SK-N-SH (cell line): ENCODE results near the gene PHLDB2.

Experiments
- MAX ChIP-seq: IDR thresholded peaks from 2 replicates; pipeline ENCODE4 v1.4.0; 2012; ENCODE audit warnings: low read depth
- POLR2AphosphoS5 ChIP-seq: IDR thresholded peaks from 2 replicates; pipeline ENCODE4 v1.6.1; 2012; ENCODE audit warnings: low read depth, low read length
- RAD21 ChIP-seq: IDR thresholded peaks from 2 replicates; pipeline ENCODE4 v1.6.1; 2012; ENCODE audit warnings: mild to moderate bottlenecking, low read length
- RCOR1 ChIP-seq: fragments of 150-350 bp; IDR thresholded peaks from 2 replicates; pipeline ENCODE4 v1.6.1; 2017; ENCODE audit warnings: antibody characterized with exemption, low read length
- REST ChIP-seq: IDR thresholded peaks from 2 replicates; pipeline ENCODE4 v1.6.1; 2012; ENCODE audit warnings: mild to moderate bottlenecking, low read depth, low read length, moderate library complexity
- RFX5 ChIP-seq: IDR thresholded peaks from 2 replicates; pipeline ENCODE4 v1.6.1; 2012; ENCODE audit warnings: mild to moderate bottlenecking, improper control_type of control experiment, low read length
- YY1 ChIP-seq: IDR thresholded peaks from 2 replicates; pipeline ENCODE4 v1.4.0; 2012; ENCODE audit warnings: low read depth, mild to moderate bottlenecking
- TF ChIP-seq, protein P1 (sequence below): fragments of 200-600 bp; sonication (generic); IDR thresholded peaks from 2 replicates; pipeline ENCODE4 v1.6.1; 2017; ENCODE audit warnings: antibody characterized with exemption, mild to moderate bottlenecking, moderate library complexity
- TF ChIP-seq, protein P2 (sequence below): IDR thresholded peaks from 2 replicates; pipeline ENCODE4 v1.4.0; 2012; ENCODE audit warnings: low read depth, borderline replicate concordance
- TF ChIP-seq, protein P3 (sequence below): IDR thresholded peaks from 2 replicates; pipeline ENCODE4 v1.4.0; 2012; ENCODE audit warnings: low read depth, borderline replicate concordance
- TF ChIP-seq, protein P4 (sequence below): fragments of 150-350 bp; IDR thresholded peaks from 2 replicates; pipeline ENCODE4 v1.6.1; 2017; ENCODE audit warnings: antibody characterized with exemption, low read length, low read depth, borderline replicate concordance

GRCh38 chr3:112012205-112012992 is 153.3 kb downstream of the PHLDB2 start:
- TF ChIP-seq, protein P1, sequence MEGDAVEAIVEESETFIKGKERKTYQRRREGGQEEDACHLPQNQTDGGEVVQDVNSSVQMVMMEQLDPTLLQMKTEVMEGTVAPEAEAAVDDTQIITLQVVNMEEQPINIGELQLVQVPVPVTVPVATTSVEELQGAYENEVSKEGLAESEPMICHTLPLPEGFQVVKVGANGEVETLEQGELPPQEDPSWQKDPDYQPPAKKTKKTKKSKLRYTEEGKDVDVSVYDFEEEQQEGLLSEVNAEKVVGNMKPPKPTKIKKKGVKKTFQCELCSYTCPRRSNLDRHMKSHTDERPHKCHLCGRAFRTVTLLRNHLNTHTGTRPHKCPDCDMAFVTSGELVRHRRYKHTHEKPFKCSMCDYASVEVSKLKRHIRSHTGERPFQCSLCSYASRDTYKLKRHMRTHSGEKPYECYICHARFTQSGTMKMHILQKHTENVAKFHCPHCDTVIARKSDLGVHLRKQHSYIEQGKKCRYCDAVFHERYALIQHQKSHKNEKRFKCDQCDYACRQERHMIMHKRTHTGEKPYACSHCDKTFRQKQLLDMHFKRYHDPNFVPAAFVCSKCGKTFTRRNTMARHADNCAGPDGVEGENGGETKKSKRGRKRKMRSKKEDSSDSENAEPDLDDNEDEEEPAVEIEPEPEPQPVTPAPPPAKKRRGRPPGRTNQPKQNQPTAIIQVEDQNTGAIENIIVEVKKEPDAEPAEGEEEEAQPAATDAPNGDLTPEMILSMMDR: no peak
- no peak for TF ChIP-seq YY1
- TF ChIP-seq RFX5: no peak
- TF ChIP-seq MAX: no peak
- no peak for TF ChIP-seq REST
- TF ChIP-seq, protein P2, sequence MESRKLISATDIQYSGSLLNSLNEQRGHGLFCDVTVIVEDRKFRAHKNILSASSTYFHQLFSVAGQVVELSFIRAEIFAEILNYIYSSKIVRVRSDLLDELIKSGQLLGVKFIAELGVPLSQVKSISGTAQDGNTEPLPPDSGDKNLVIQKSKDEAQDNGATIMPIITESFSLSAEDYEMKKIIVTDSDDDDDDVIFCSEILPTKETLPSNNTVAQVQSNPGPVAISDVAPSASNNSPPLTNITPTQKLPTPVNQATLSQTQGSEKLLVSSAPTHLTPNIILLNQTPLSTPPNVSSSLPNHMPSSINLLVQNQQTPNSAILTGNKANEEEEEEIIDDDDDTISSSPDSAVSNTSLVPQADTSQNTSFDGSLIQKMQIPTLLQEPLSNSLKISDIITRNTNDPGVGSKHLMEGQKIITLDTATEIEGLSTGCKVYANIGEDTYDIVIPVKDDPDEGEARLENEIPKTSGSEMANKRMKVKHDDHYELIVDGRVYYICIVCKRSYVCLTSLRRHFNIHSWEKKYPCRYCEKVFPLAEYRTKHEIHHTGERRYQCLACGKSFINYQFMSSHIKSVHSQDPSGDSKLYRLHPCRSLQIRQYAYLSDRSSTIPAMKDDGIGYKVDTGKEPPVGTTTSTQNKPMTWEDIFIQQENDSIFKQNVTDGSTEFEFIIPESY: no peak
- no peak for TF ChIP-seq RCOR1
- TF ChIP-seq, protein P3, sequence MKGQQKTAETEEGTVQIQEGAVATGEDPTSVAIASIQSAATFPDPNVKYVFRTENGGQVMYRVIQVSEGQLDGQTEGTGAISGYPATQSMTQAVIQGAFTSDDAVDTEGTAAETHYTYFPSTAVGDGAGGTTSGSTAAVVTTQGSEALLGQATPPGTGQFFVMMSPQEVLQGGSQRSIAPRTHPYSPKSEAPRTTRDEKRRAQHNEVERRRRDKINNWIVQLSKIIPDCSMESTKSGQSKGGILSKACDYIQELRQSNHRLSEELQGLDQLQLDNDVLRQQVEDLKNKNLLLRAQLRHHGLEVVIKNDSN: no peak
- TF ChIP-seq RAD21: no peak
- no peak for TF ChIP-seq POLR2AphosphoS5
- TF ChIP-seq, protein P4, sequence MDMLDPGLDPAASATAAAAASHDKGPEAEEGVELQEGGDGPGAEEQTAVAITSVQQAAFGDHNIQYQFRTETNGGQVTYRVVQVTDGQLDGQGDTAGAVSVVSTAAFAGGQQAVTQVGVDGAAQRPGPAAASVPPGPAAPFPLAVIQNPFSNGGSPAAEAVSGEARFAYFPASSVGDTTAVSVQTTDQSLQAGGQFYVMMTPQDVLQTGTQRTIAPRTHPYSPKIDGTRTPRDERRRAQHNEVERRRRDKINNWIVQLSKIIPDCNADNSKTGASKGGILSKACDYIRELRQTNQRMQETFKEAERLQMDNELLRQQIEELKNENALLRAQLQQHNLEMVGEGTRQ: no peak
